GM18502 (cell line): ENCODE measurements around the gene TAL2.

Experiments used
- ATAC-seq: cut with Tn5 transposase; IDR thresholded peaks from one replicate; pipeline ENCODE4 v1.9.1; 2021; ENCODE audit warnings: mild to moderate bottlenecking; ENCODE audit not compliant: unreplicated experiment, poor library complexity

TAL2 gene

DNA sequence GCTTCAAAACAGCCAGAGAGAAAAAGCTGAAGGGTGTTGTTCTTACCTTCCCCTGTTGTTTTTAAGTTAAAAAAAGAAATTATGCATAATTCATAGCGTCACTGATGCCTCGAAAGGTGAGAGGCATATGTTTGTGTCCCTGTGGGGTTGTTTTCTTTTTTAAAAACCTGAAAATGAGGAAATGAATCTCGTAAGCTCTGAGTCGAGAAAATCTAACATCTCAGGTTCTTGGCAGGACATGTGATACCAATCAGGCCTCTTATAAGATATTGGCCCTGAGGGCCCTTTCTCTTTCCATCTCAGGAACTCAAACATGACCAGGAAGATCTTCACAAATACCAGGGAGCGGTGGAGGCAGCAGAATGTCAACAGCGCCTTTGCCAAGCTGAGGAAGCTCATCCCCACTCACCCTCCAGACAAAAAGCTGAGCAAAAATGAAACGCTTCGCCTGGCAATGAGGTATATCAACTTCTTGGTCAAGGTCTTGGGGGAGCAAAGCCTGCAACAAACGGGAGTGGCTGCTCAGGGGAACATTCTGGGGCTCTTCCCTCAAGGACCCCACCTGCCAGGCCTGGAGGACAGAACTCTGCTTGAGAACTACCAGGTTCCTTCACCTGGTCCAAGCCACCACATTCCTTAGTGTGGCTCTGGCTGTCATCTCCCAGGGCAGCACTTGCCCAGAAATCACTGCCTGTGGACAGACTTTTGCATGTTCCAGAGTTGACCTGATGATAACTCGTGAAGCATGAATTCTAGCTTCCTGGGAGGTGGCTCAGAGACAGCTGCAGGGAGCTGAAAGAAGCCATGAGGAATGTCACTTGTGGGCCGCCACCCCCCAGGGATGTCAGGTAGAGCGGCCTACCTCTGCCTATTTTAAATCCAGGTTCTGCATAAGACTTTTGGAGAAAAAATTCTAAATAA is at the start of gene TAL2:
TAL2 (plus strand) TSS at position 274 of the 921 bp plus-strand sequence; CDS start at position 314, 40 bp downstream.
- ATAC-seq: peak; percentile 87

DNA sequence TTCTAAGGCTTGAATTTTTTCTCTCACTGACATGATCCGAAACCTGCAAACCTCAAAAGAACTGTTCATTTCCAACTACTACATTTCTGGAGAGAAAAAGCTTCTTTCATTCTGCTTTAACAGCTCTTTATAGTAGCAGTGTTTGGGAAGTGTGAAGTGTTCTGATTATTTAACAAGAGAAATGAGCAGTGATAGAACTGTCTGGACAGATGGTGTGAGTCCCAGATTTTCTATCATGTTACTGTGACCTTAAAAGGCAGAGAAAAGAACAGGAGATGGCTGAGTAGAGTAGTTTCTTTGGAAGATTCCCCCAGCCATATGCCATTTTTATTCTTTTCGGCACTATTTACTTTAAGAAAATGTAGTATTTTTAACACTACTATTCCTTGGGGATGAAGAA is 41.3 kb upstream of the TAL2 start:
- ATAC-seq: no peak

DNA sequence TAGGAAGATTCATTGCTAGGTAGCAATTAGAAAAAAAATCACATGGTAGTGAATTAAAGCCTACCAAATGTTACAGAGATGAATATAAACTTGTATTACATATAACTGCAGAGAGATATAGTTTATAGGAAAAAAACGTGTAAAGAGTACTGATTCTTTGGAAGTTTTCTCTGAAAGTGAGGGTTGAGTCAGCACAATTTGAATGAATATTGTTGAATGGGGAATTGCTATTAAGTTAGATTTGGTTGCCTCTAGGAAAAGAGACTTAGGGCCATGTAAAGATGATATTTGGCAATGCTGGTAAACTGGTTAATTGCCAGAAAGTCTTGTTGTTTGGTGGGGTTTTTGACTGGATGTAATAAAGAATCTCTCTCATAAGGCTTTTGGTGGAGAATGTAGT is 37.2 kb upstream of the TAL2 start:
- no peak for ATAC-seq

DNA sequence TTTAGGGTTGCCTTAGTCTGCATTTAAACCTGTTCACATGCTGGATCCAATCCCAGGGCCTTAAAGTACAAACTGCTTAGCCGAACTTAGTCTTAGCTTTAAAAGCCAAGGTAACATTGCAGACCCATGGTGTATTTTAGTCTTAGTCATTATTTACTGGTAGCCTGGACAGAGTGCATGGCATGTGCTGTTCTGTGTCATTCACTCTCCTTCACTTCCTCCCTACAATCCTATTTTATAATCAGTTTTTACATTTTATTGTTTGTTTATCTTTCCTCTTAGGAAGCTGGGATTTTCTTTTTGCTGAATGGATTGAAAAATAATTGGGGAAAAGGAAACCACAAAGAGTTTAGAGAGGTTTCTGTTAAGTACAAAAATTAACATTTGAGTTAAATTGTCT is 29.4 kb upstream of the TAL2 start:
- ATAC-seq: no peak

DNA sequence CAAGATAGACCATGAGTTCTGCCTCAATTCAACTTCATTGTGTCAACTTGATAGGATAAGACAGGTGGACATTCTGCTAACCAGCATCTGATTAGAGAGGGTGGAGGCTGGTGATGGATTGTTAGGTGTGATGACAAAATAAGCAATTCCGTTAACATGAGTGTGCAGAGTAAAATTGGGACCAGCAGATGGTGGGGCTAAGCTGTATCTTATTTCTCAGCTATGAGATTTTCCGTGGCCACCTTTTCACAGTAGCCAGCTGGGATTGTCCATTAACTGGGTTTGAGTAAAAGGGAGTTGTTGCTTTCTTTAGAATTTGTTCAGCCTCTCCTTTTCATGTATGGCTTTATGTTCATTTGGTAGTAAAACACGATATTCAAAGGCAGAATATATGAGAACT is 28.8 kb upstream of the TAL2 start:
- ATAC-seq: no peak

DNA sequence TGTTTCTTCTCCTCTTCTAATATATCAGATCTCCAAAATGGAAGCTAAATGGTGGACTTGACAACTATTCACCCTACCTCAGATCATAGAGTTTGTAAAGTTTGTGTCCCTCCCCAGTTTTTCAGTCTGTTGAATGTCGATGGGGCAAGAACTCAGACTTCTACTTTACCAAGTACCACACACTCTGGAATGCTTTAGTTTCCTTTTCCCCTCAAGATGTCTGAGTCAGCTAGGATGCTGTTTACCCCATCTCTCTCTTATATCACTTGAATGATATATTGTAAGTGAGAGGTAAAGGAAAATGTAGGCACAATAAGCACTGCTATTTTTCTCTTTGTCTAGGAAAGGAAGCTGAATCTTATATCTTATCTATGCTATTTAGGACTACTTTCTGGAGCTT is 25.9 kb upstream of the TAL2 start:
- ATAC-seq: no peak

DNA sequence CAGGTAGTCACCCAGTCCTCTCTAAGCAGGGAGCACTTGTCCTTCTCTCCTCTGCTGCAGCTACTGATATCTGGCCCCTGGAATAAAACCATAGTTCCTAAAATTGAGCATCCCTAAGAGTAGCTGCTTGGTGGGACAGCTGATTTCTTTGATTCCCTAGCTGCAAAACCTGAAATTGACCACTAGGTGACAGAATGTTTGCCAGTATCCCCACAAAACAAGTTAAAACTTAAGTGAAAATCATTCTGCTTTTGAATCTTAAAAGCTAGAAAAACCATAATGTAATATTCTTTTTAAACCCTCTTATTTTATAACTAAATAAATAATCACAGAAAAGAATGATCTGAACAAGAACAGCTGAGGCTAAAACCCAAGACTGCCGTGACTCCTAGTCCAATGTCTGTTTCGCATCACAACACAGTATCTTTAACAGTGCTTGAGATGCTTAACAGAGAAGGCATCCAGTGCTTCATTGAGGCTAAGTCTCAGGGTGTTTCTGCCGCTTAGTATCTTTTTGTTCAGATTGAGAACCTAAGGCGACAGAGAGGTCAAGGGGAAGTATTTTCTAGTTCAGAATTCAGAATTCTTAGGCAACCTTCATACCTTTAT is 24.4 kb upstream of the TAL2 start:
- no peak for ATAC-seq

DNA sequence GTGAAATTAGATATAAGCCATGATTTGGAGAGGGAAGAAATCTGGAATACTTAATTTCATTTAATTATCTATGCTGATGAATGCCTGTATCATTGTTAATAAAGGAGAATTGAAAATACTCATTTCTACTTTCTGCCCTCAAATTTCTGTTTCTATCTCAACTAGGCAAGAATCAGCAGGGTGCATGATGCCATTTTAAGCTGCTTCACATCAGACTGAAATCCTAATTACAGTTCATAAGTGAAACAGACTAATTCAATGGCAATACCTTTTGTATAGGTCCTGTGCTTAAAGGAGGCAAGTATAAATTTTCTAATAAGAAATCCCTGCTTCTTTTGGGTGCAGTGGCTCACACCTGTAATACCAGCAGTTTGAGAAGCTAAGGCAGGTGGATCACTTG is 22.3 kb upstream of the TAL2 start:
- ATAC-seq: no peak

DNA sequence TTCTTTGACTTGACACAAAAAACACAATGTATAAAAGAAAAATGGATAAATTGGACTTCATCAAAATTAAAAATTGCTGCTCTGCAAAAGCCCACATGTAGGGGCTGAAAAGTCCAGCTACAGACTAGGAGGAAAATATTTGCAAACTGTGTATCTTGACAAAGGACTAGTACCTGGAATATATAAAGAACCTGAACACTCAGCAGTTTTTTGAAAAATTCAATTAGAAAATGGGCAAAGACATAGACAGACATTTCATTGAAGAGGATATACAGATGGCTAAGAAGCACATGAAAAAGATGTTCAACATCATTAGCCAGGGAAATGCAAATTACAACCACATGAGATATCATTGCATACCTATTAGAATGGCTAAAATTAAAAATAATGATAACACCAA is 18.5 kb upstream of the TAL2 start:
- ATAC-seq: no peak

DNA sequence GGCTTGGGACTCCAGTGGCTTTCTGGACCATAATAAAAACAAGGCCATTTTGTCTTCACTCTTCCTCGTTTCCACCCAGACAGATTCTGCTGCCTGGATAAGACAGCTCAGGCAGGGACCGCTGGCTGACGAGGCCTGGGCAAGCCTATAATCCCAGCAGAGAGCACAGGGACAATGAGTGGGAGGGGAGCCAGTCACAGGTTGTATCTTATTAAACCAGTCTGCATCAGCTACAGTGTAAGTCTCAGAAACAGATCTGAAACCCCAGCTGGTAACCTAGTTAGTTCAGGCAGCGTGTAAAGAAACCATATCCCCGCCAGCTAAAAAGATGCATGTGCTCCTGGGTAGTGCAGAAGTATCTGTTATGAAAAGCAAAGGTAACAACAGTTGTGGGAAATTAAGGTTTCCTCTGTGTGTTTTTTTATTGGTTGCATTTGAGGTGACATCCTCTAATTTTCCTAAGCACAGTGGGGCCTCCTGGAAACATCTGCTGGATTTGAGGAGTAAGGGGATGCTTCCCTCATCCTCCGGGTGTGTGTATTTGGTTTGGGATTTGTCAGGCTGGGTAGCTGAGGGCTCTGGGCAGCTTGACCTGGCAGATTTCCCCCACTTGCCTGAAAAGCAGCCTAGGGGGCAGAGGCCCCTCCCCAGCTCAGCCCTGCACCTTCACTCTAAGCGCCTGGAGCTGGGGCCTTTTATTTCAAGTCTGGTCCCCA is 15.2 kb upstream of the TAL2 start:
- no peak for ATAC-seq

DNA sequence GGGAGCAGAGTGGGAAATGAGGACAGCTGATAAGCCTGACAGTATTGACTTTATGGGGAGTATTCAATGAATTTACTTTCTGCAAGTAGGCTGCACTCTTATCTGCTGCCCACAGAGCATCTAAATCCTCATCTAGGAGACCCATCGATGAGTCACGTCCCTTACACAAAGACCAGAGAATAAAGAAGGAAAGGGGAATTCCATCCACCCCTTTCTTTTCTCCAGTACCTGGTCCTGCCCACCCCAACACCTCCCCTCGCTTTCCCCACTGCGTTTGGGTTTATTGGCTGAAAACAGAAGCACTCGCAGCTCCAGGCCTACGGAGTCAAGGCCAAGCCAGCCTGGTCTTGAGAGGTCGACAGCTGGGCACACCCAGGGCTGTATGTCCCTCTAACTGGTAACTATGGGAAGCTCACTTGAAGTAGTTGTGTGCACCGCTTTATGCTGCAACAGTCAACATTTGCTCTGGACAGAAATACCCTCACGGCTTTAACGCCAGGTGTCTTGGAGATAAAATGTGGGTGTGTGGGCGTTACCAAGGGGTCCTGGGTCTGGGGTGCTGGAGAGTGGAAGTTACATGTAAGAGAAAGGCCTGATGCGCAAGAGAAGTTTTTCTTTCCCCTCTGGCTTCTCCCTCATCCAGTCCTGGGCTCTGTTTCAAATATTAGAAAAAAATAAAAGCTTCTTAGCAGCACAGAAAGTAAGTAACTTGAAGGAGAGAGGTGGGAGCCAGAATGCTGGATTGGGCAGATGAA is 14.5 kb upstream of the TAL2 start:
- no peak for ATAC-seq

DNA sequence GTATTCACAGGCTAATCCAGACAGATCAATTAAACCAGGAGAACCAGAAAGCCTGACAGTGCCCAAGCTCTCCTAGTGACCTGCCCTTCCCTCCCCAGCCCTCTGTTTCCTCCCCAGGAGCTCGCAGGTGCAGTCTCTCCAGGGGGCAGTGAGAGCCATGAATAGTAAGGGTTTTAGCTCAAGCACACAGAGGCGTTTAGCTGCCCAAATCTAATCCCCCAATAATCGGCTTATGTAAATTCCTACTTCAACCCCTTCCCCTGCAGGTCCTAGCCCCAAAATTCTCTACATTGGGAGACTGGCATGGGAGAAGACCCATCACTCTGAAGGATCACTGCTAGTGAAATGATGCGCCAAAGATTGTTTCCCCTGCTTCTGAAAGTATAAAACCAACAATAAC is 10.5 kb upstream of the TAL2 start:
- ATAC-seq: no peak

DNA sequence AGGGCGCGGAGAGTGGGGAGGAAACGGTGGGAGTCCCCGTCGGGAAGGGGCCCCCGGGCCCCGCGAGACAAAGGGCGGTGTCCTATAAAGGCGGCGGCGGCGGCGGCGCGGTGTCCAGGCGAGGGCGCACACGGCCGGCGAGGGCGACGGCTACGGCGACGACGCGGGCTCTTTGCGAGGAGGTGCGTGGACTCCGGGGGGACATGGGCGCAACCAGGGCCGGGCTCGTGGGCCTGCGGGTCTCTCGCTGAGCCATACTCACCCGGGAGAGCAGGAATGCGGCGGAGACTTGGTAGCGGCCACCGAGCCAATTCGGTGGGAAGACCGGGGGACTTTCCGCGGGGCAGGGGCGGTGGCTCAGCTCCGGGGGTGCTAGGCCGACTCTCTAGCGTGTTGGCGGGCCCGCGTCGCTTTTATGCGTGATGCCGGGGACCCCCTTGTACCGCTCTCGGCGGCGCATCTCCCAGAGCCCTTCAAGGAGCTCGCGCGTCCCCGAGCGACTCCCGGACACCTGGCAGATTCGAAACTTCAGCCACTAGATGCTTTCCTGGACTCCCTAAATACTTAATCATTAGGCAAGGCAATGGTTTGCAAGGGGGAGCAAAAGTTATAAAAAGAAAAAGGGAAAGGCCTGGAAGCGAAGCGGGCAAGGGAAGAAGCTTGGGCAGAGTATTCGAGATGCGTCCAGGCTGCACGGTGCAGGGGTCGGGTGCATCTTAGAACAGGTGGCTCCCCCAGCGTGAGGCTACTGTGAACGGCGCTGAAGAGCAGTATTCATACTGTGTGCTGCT is 5.9 kb upstream of the TAL2 start:
- peak; percentile 54 for ATAC-seq

DNA sequence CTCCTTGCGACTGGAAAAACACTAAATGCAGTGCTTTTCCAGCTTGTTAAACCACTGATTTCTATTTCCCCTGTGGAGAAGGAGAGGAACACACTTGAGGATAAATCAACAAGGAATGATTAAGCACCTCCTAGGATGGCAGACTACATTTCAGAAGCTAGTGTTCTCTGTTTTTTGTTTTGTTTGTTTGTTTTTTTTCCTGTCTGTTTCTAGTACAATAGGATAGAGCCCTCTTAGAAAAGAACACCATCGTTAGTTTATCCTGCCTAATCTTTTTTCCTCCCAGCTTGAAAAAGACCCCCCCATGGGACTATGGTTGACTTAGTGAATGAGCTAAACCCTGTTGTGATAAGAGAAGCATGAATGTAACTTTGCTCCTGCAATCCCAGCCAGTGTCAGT is 3.9 kb upstream of the TAL2 start:
- no peak for ATAC-seq

DNA sequence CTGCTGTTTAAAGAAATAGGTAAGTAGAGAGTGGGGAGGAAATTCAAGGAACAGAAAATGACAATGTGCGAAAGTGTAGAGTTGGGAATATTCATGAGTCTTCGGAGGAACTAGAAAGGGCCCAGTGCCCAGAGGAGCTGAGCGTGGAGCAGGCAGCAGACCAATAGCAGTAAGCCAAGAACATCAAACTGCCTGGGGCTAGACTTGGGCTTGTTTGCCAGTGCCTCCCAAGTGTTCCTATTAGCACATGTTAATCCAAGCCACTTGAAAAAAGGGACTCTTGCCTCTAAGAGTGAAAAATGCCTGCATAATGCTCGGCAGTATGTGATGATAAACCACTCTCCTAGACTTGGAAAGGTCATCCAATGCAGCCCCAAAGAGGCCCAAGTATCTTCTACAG is 1.2 kb upstream of the TAL2 start:
- ATAC-seq: no peak

DNA sequence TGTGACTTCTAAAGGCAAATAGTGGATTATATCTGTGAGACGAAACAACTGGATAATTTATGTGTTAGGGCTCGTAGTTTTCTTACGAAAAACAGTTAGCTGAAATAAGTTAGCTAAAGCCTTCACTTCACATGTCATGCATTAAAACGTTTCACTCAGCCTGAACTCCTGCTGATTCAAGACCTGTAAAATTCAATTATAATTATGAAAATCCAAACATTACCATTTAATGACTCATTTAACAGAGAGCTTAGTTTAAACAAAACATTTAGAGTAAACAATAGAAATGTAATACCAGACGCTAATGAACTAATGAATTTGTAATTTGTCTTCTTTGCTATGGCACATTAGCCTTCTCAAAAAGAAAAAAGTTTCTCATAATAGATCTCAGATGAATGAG is 1.7 kb downstream of the TAL2 start:
- no peak for ATAC-seq

DNA sequence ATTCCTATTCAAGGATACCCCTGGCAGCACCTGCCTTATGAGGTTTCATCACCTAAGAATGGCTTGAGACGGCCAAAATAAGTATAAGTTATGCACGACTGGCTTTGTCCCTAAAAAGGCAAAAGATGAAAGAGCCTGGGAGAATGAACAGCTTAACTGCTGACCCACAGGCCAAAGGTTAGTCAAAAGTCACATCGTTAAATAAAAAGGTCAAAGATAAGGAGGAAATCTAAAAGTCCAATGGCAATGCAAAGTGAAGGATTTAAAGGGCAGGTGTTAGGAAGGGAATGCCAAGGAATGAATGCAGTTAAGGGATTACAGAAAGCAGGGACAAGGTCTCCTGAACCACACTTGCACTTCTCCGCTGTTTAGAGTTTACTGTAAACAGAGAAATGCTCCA is 5.6 kb downstream of the TAL2 start:
- ATAC-seq: no peak

DNA sequence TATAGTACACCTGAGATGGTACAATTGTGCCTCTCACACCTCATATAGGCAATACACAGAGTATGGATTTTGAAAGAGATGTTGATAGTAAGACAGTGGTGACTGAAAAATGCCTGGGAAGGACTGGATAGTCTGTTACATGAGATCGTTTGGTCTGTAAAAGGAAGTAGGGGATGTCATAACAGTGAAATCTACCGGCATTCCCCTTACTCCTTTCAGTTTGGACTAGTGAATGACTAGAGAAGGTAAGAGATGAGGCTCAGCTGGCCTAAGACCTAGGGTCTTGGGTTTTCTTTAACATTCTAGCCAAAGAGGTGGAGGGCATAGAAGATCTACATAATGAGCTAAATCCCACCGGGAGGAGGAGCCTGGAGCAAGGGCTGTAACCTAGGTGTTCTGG is 8.1 kb downstream of the TAL2 start:
- no peak for ATAC-seq

DNA sequence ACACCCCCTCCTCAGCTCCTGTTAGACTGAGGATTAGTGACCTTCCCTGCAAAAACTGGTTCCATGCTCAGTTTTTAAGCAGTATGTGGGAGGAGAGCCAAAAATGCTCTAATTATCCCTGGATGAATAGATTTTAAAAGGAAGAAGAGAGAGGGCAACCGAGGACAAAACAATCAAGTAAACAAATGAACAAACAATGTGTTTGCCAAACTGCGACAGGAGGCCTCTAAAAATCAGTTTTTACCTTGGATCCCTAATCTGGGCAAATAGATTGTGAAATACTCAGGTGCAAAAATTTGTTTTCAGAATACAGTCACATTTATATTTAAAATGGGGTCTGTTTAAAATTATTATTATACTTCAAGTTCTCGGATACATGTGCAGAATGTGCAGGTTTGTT is 8.5 kb downstream of the TAL2 start:
- no peak for ATAC-seq

DNA sequence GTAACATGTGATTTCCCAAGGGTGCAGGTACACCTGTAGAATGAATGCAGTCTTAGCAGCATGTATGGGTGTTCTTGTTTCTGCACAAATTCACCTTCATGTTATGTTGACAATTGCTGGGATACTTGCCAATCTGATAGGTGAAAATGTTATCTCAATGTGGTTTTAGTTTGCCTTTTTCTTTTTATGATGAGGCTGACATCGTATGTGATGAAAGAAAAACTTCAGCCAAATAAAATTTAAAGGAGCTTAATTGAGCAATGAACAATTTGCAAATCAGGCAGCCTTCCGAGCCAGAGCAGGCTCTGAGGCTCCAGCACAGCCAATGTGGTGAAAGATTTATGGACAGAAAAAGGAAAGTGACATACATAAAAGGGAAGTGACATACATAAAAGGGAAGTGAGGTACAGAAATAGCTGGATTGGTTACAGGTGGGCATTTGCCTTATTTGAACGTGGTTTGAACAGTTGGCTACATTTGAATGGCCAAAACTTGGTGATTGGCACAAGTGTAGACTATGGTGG is 10.5 kb downstream of the TAL2 start:
- ATAC-seq: peak; percentile 83
